ENCODE results near the gene PCNT.
A peak's percentile ranks its signal among the peaks of the same experiment; 100 is the strongest.

Gene PCNT

DNA sequence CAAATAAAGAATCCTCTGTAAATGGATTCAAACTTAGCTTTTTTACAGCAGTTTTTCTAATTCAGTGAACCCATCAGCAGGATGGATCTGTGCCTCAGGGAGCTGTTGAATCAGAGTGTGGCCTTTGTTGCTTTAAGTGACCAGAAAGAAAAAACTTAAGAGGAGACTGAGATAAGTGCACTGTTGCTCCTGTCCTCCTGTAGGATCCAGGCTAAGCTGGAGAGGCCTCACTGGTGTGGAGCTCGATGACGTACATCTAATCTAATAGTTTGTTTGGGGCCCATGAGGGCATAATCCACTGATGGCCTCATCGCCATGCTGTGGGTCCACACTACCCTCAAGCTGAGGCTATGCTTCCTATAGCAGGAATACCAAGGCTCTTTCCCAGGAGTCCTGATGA lies 145.3 kb downstream of the PCNT start:
- 91 to 98% methylated on average over 1 to 3 of the region's 3 CpGs for WGBS, 2 experiments (ENCODE audit: insufficient coverage in 2 of 2)

GRCh38 chr21:46471514-46471913 lies 147.6 kb downstream of the PCNT start:
- Histone ChIP-seq H3K4me3 (ENCODE audit: extremely low read depth, insufficient read depth, low read length, poor library complexity, severe bottlenecking) (no peak overlapping the region), H3K36me3 (ENCODE audit: control insufficient read depth, insufficient read depth, low read length) (peaks cover 44% of the 10 kb centered on the region), H3K27ac (ENCODE audit: low read depth, low read length, severe bottlenecking) (peak overlapping the region; percentile 1), H3K9me3 (ENCODE audit: control insufficient read depth, low read length) (no peaks in the 10 kb centered on the region), H3K4me1 (ENCODE audit: control insufficient read depth, insufficient read depth, low read length, poor library complexity, severe bottlenecking) (no peaks in the 10 kb centered on the region)
- 100% methylated on average over 1 of the region's 1 CpG; no CpG with 5 or more reads in 1 of the 2 experiments for WGBS, 2 experiments (ENCODE audit: insufficient coverage in 2 of 2)

More for the DNA sequence above, 145.3 kb downstream of the PCNT start:
- Histone ChIP-seq H3K27ac (ENCODE audit: low read depth, low read length, severe bottlenecking) (no peak overlapping the region), H3K4me3 (ENCODE audit: extremely low read depth, insufficient read depth, low read length, poor library complexity, severe bottlenecking) (no peak overlapping the region), H3K4me1 (ENCODE audit: control insufficient read depth, insufficient read depth, low read length, poor library complexity, severe bottlenecking) (no peaks in the 10 kb centered on the region), H3K36me3 (ENCODE audit: control insufficient read depth, insufficient read depth, low read length) (peaks cover 43% of the 10 kb centered on the region), H3K9me3 (ENCODE audit: control insufficient read depth, low read length) (no peaks in the 10 kb centered on the region)

- Histone ChIP-seq H3K27ac (ENCODE audit: low read depth, low read length, severe bottlenecking) (no peak overlapping the region), H3K4me1 (ENCODE audit: control insufficient read depth, insufficient read depth, low read length, poor library complexity, severe bottlenecking) (no peaks in the 10 kb centered on the region), H3K36me3 (ENCODE audit: control insufficient read depth, insufficient read depth, low read length) (peaks cover 47% of the 10 kb centered on the region), H3K9me3 (ENCODE audit: control insufficient read depth, low read length) (no peaks in the 10 kb centered on the region), H3K4me3 (ENCODE audit: extremely low read depth, insufficient read depth, low read length, poor library complexity, severe bottlenecking) (no peak overlapping the region)
- 89 to 98% methylated on average over 5 of the region's 6 CpGs for WGBS, 2 experiments (ENCODE audit: insufficient coverage in 2 of 2)
Measured at GRCh38 chr21:46472246-46472645, 148.3 kb downstream of the PCNT start.

- H3K36me3 ChIP-seq (ENCODE audit: control insufficient read depth, insufficient read depth, low read length), result peaks cover 44% of the 10 kb centered on the region
- 93 to 95% methylated on average over 2 of the region's 2 CpGs for WGBS, 2 experiments (ENCODE audit: insufficient coverage in 2 of 2)
- H3K4me1 ChIP-seq (ENCODE audit: control insufficient read depth, insufficient read depth, low read length, poor library complexity, severe bottlenecking), result no peaks in the 10 kb centered on the region
- H3K9me3 ChIP-seq (ENCODE audit: control insufficient read depth, low read length), result no peaks in the 10 kb centered on the region
- H3K4me3 ChIP-seq (ENCODE audit: extremely low read depth, insufficient read depth, low read length, poor library complexity, severe bottlenecking), result no peak overlapping the region
- H3K27ac ChIP-seq (ENCODE audit: low read depth, low read length, severe bottlenecking), result no peak overlapping the region
Measured at GRCh38 chr21:46474382-46474781, 150.4 kb downstream of the PCNT start.

- H3K4me3 ChIP-seq (ENCODE audit: extremely low read depth, insufficient read depth, low read length, poor library complexity, severe bottlenecking), result no peak overlapping the region
- WGBS, 2 experiments (ENCODE audit: insufficient coverage in 2 of 2), result no CpG with 5 or more reads among the region's 1 CpG
- no peaks in the 10 kb centered on the region for H3K4me1 ChIP-seq (ENCODE audit: control insufficient read depth, insufficient read depth, low read length, poor library complexity, severe bottlenecking)
- H3K9me3 ChIP-seq (ENCODE audit: control insufficient read depth, low read length), result no peaks in the 10 kb centered on the region
- H3K36me3 ChIP-seq (ENCODE audit: control insufficient read depth, insufficient read depth, low read length), result peaks cover 45% of the 10 kb centered on the region
- H3K27ac ChIP-seq (ENCODE audit: low read depth, low read length, severe bottlenecking), result no peak overlapping the region
Measured at GRCh38 chr21:46475296-46475695, 151.3 kb downstream of the PCNT start.

- Histone ChIP-seq H3K36me3 (ENCODE audit: control insufficient read depth, insufficient read depth, low read length) (peaks cover 58% of the 10 kb centered on the region), H3K4me1 (ENCODE audit: control insufficient read depth, insufficient read depth, low read length, poor library complexity, severe bottlenecking) (no peaks in the 10 kb centered on the region)
- WGBS, 2 experiments (ENCODE audit: insufficient coverage in 2 of 2), result 88 to 98% methylated on average over 6 to 7 of the region's 7 CpGs
Measured at GRCh38 chr21:46477765-46478164, 153.8 kb downstream of the PCNT start.

DNA sequence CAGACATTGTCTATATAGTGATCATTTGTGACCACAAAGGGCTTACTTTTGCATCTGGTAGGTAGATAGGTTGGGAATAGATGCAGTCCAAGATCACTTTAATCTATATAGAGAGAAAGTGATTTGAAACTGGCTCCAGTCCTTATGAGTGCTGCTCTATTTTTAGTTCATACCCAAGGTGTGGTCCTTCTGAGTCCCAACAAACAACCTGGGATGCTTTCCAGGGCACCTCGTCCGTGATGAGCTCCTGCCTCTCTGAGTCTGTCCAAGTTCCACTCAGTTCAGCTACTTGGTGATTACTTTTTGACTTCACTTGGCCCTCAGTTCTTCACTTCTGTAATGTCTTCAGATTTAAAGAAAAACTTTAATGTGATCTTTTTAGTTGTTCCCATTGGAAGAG lies 155.0 kb downstream of the PCNT start:
- Histone ChIP-seq H3K9me3 (ENCODE audit: control insufficient read depth, low read length) (no peaks in the 10 kb centered on the region), H3K4me3 (ENCODE audit: extremely low read depth, insufficient read depth, low read length, poor library complexity, severe bottlenecking) (no peak overlapping the region), H3K4me1 (ENCODE audit: control insufficient read depth, insufficient read depth, low read length, poor library complexity, severe bottlenecking) (no peaks in the 10 kb centered on the region), H3K36me3 (ENCODE audit: control insufficient read depth, insufficient read depth, low read length) (peaks cover 55% of the 10 kb centered on the region), H3K27ac (ENCODE audit: low read depth, low read length, severe bottlenecking) (no peak overlapping the region)
- 100% methylated on average over 2 of the region's 2 CpGs for whole genome bisulfite sequencing, 2 experiments (ENCODE audit: insufficient coverage in 2 of 2)

More at GRCh38 chr21:46477765-46478164, 153.8 kb downstream of the PCNT start:
- Histone ChIP-seq H3K4me3 (ENCODE audit: extremely low read depth, insufficient read depth, low read length, poor library complexity, severe bottlenecking) (no peak overlapping the region), H3K27ac (ENCODE audit: low read depth, low read length, severe bottlenecking) (no peak overlapping the region), H3K9me3 (ENCODE audit: control insufficient read depth, low read length) (no peaks in the 10 kb centered on the region)

GRCh38 chr21:46480466-46480865 lies 156.5 kb downstream of the PCNT start:
- no peak overlapping the region for H3K4me3 ChIP-seq (ENCODE audit: extremely low read depth, insufficient read depth, low read length, poor library complexity, severe bottlenecking)
- peaks cover 51% of the 10 kb centered on the region for H3K36me3 ChIP-seq (ENCODE audit: control insufficient read depth, insufficient read depth, low read length)
- H3K9me3 ChIP-seq (ENCODE audit: control insufficient read depth, low read length), result no peaks in the 10 kb centered on the region
- WGBS, 2 experiments (ENCODE audit: insufficient coverage in 2 of 2), result 99 to 100% methylated on average over 4 to 5 of the region's 5 CpGs
- no peak overlapping the region for H3K27ac ChIP-seq (ENCODE audit: low read depth, low read length, severe bottlenecking)
- H3K4me1 ChIP-seq (ENCODE audit: control insufficient read depth, insufficient read depth, low read length, poor library complexity, severe bottlenecking), result no peaks in the 10 kb centered on the region

DNA sequence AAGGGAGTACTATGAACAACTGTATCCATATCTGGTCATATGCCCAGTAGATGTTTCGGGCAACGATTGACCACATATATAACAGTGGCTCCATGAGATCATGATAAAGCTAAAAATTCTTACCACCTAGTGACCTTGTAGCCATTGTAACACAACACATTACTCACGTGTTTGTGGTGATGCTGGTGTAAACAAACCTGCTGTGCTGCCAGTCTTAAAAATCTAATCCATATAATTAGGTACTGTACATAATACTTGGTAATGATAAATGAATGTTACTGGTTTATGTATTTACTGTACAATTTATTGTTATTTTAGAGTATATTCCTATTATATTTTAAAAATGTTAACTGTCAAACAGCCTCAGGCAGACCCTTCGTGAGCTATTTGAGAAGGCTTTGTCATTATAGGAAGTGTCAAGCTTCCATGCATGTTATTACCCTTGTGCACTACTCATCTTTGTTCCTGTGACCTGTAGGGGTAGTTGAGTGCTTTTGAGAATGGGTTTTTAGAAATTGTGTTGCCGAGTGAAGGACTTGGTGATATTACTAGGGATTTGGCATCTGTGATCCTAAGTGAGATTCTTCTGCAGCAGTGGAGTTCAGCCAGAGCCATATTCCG lies 158.4 kb downstream of the PCNT start:
- Histone ChIP-seq H3K4me3 (ENCODE audit: extremely low read depth, insufficient read depth, low read length, poor library complexity, severe bottlenecking) (no peak overlapping the region), H3K4me1 (ENCODE audit: control insufficient read depth, insufficient read depth, low read length, poor library complexity, severe bottlenecking) (no peaks in the 10 kb centered on the region), H3K27ac (ENCODE audit: low read depth, low read length, severe bottlenecking) (no peak overlapping the region), H3K36me3 (ENCODE audit: control insufficient read depth, insufficient read depth, low read length) (peaks cover 50% of the 10 kb centered on the region), H3K9me3 (ENCODE audit: control insufficient read depth, low read length) (no peaks in the 10 kb centered on the region)
- 100% methylated on average over 1 to 4 of the region's 6 CpGs for WGBS, 2 experiments (ENCODE audit: insufficient coverage in 2 of 2)

GRCh38 chr21:46482846-46483231 lies 158.9 kb downstream of the PCNT start:
- H3K36me3 ChIP-seq (ENCODE audit: control insufficient read depth, insufficient read depth, low read length), result peaks cover 54% of the 10 kb centered on the region
- no peak overlapping the region for H3K4me3 ChIP-seq (ENCODE audit: extremely low read depth, insufficient read depth, low read length, poor library complexity, severe bottlenecking)
- no peak overlapping the region for H3K27ac ChIP-seq (ENCODE audit: low read depth, low read length, severe bottlenecking)
- no peaks in the 10 kb centered on the region for H3K9me3 ChIP-seq (ENCODE audit: control insufficient read depth, low read length)
- WGBS, 2 experiments (ENCODE audit: insufficient coverage in 2 of 2), result no CpG with 5 or more reads among the region's 2 CpGs
- H3K4me1 ChIP-seq (ENCODE audit: control insufficient read depth, insufficient read depth, low read length, poor library complexity, severe bottlenecking), result no peaks in the 10 kb centered on the region

All from mesodermal cell (in vitro differentiated cells).